ENCODE data around the gene FAM162A.

GRCh38 chr3:122406198-122406597, 22.2 kb downstream of the FAM162A start:
- no peak for TF ChIP-seq POLR2A (IDR thresholded peaks at IDR 0.05; ENCODE audit: low read length)
- no peak for TF ChIP-seq GATA1 (IDR thresholded peaks at IDR 0.05; ENCODE audit: low read depth, low read length)

All from erythroblast (primary cell).